SJSA1 (cell line): ENCODE measurements around the gene TRIM15. TPM values are rescaled to one million over a fixed set of nuclear protein-coding genes. Genes with fewer than 3 reads are reported as not detected.
"Not testable (repeated sequence)": the region's sequence is repeated elsewhere in the genome, so short reads cannot be mapped to it uniquely, and the experiment has no call there.

Source experiments
- DNase-seq, 2 experiments: peaks; one replicate each; pipeline ENCODE4 v3.0.0-alpha.2; 2015 to 2020; ENCODE audit warnings: low spot score in 2 of 2, low read depth in 1 of 2
- H3K27ac ChIP-seq: fragments of 250-450 bp; sonication (Bioruptor Pico); 2 replicates; pipeline ENCODE4 v1.5.1; 2020; ENCODE audit warnings: mild to moderate bottlenecking, moderate library complexity
- H3K27me3 ChIP-seq: fragments of 250-450 bp; sonication (Bioruptor Pico); replicated peaks from 2 replicates; pipeline ENCODE4 v1.5.1; 2020; ENCODE audit warnings: mild to moderate bottlenecking, moderate library complexity
- H3K36me3 ChIP-seq: fragments of 250-450 bp; sonication (Bioruptor Pico); 2 replicates; pipeline ENCODE4 v1.5.1; 2020; ENCODE audit warnings: mild to moderate bottlenecking
- H3K4me1 ChIP-seq: fragments of 250-450 bp; sonication (Bioruptor Pico); replicated peaks from 2 replicates; pipeline ENCODE4 v1.6.1; 2021; ENCODE audit warnings: mild to moderate bottlenecking
- H3K4me3 ChIP-seq: fragments of 250-450 bp; sonication (Bioruptor Pico); 2 replicates; pipeline ENCODE4 v1.5.1; 2020; ENCODE audit warnings: mild to moderate bottlenecking
- H3K9me3 ChIP-seq: fragments of 250-450 bp; sonication (Bioruptor Pico); replicated peaks from 2 replicates; pipeline ENCODE4 v1.5.1; 2020; ENCODE audit warnings: mild to moderate bottlenecking
- total RNA-seq: library from RNA; depleted of rRNA; stranded (reverse); fragments of >200 nt; shearing (Covaris generic); gene quantifications from 2 replicates; pipeline ENCODE4 v1.2.3, GENCODE V29; 2014

TRIM15 gene
- total RNA-seq, 1 experiment from 2014 or later = not detected

GRCh38 chr6:30135147-30135546, 28.2 kb upstream of the TRIM15 start:
- Histone ChIP-seq H3K9me3 (no peaks in the 10 kb centered on the region; the same call in 1 of the 2 replicates), H3K4me3 (no peak overlapping the region), H3K4me1 (peaks cover 3% of the 10 kb centered on the region; the same call in 1 of the 2 replicates), H3K27me3 (peaks cover 38% of the 10 kb centered on the region), H3K36me3 (no peaks in the 10 kb centered on the region), H3K27ac (no peak overlapping the region)
- DNase-seq = no peak

- Histone ChIP-seq H3K36me3 (no peaks in the 10 kb centered on the region), H3K27me3 (peaks cover 35% of the 10 kb centered on the region), H3K4me1 (peaks cover 2% of the 10 kb centered on the region; the same call in 1 of the 2 replicates), H3K9me3 (no peaks in the 10 kb centered on the region; the same call in 1 of the 2 replicates), H3K27ac (no peak within 1 kb of the TSS), H3K4me3 (no peak within 1 kb of the TSS)
- DNase-seq = no peak
Measured at GRCh38 chr6:30135757-30136156, 27.6 kb upstream of the TRIM15 start, which contains the start of gene TRIM40. TRIM40 (plus strand) TSS chr6:30136140; CDS start chr6:30137037, 897 bp downstream.

GRCh38 chr6:30136570-30137286, 26.6 kb upstream of the TRIM15 start:
- Histone ChIP-seq H3K27me3 (peaks cover 39% of the 10 kb centered on the region), H3K4me1 (no peaks in the 10 kb centered on the region), H3K9me3 (no peaks in the 10 kb centered on the region; the same call in 1 of the 2 replicates), H3K27ac (no peak overlapping the region), H3K4me3 (no peak overlapping the region), H3K36me3 (no peaks in the 10 kb centered on the region)
- no peak for DNase-seq

- not testable (repeated sequence) for H3K4me3 ChIP-seq, H3K27ac ChIP-seq, H3K9me3 ChIP-seq, DNase-seq, H3K4me1 ChIP-seq, H3K36me3 ChIP-seq
- peaks cover 44% of the 10 kb centered on the region for H3K27me3 ChIP-seq
Measured at GRCh38 chr6:30140240-30140639, 23.1 kb upstream of the TRIM15 start.

GRCh38 chr6:30142665-30143064, 20.7 kb upstream of the TRIM15 start:
- no peaks in the 10 kb centered on the region for H3K4me1 ChIP-seq
- no peak for DNase-seq
- H3K27ac ChIP-seq = no peak overlapping the region
- no peak overlapping the region for H3K4me3 ChIP-seq
- no peaks in the 10 kb centered on the region for H3K9me3 ChIP-seq
- H3K27me3 ChIP-seq = peaks cover 36% of the 10 kb centered on the region
- no peaks in the 10 kb centered on the region for H3K36me3 ChIP-seq

GRCh38 chr6:30143780-30144179, 19.6 kb upstream of the TRIM15 start:
- DNase-seq = no peak
- Histone ChIP-seq H3K4me3 (no peak overlapping the region), H3K9me3 (no peaks in the 10 kb centered on the region), H3K4me1 (no peaks in the 10 kb centered on the region), H3K36me3 (no peaks in the 10 kb centered on the region), H3K27ac (no peak overlapping the region), H3K27me3 (peaks cover 32% of the 10 kb centered on the region)

- no peaks in the 10 kb centered on the region for H3K4me1 ChIP-seq
- no peak overlapping the region for H3K4me3 ChIP-seq
- H3K27ac ChIP-seq = no peak overlapping the region
- no peak for DNase-seq
- H3K27me3 ChIP-seq = peaks cover 32% of the 10 kb centered on the region
- no peaks in the 10 kb centered on the region for H3K36me3 ChIP-seq
- H3K9me3 ChIP-seq = no peaks in the 10 kb centered on the region
Measured at GRCh38 chr6:30144811-30145210, 18.5 kb upstream of the TRIM15 start.

GRCh38 chr6:30145818-30146217, 17.5 kb upstream of the TRIM15 start:
- Histone ChIP-seq H3K9me3 (no peaks in the 10 kb centered on the region), H3K4me1 (no peaks in the 10 kb centered on the region), H3K4me3 (no peak overlapping the region), H3K27ac (no peak overlapping the region), H3K27me3 (peaks cover 32% of the 10 kb centered on the region), H3K36me3 (no peaks in the 10 kb centered on the region)
- no peak for DNase-seq

- DNase-seq = no peak
- no peak overlapping the region for H3K4me3 ChIP-seq
- H3K9me3 ChIP-seq = no peaks in the 10 kb centered on the region
- H3K4me1 ChIP-seq = no peaks in the 10 kb centered on the region
- H3K27ac ChIP-seq = no peak overlapping the region
- no peaks in the 10 kb centered on the region for H3K36me3 ChIP-seq
- H3K27me3 ChIP-seq = peaks cover 25% of the 10 kb centered on the region
Measured at GRCh38 chr6:30147096-30147495, 16.2 kb upstream of the TRIM15 start.

- DNase-seq = no peak
- Histone ChIP-seq H3K27me3 (peaks cover 14% of the 10 kb centered on the region; the same call in 1 of the 2 replicates), H3K4me1 (peaks cover 2% of the 10 kb centered on the region), H3K27ac (no peak overlapping the region), H3K9me3 (no peaks in the 10 kb centered on the region), H3K36me3 (no peaks in the 10 kb centered on the region), H3K4me3 (no peak overlapping the region)
Measured at GRCh38 chr6:30149234-30149633, 14.1 kb upstream of the TRIM15 start.

- no peak overlapping the region for H3K27ac ChIP-seq
- H3K9me3 ChIP-seq = no peaks in the 10 kb centered on the region
- no peaks in the 10 kb centered on the region for H3K36me3 ChIP-seq
- peaks cover 6% of the 10 kb centered on the region; the same call in 1 of the 2 replicates for H3K27me3 ChIP-seq
- peaks cover 10% of the 10 kb centered on the region for H3K4me1 ChIP-seq
- H3K4me3 ChIP-seq = no peak overlapping the region
- no peak for DNase-seq
Measured at GRCh38 chr6:30149858-30150550, 13.3 kb upstream of the TRIM15 start.

GRCh38 chr6:30150671-30151395, 12.5 kb upstream of the TRIM15 start:
- Histone ChIP-seq H3K36me3 (no peaks in the 10 kb centered on the region), H3K4me3 (no peak overlapping the region), H3K9me3 (no peaks in the 10 kb centered on the region), H3K4me1 (peaks cover 18% of the 10 kb centered on the region), H3K27ac (no peak overlapping the region), H3K27me3 (no peaks in the 10 kb centered on the region)
- no peak for DNase-seq

GRCh38 chr6:30151580-30151979, 11.8 kb upstream of the TRIM15 start:
- H3K27me3 ChIP-seq = no peaks in the 10 kb centered on the region
- no peak for DNase-seq
- no peak overlapping the region for H3K4me3 ChIP-seq
- H3K4me1 ChIP-seq = peaks cover 24% of the 10 kb centered on the region
- H3K27ac ChIP-seq = no peak overlapping the region
- no peaks in the 10 kb centered on the region for H3K9me3 ChIP-seq
- H3K36me3 ChIP-seq = no peaks in the 10 kb centered on the region
